H1 (cell line): ENCODE data around the gene SS18L1. TPM values are rescaled to one million over a fixed set of nuclear protein-coding genes. Genes with fewer than 3 reads are reported as not detected.

Experiments used
- BACH1 ChIP-seq: IDR thresholded peaks from 2 replicates; pipeline ENCODE4 v1.6.1; 2012; ENCODE audit warnings: low read length, improper control_type of control experiment
- BRCA1 ChIP-seq: IDR thresholded peaks from 2 replicates; pipeline ENCODE4 v1.6.1; 2012; ENCODE audit warnings: low read depth, low read length, improper control_type of control experiment
- CREB1 ChIP-seq: IDR thresholded peaks from 2 replicates; pipeline ENCODE4 v1.6.1; 2012; ENCODE audit warnings: inconsistent platforms
- SAP30 ChIP-seq: fragments of 300-600 bp; sonication (generic); IDR thresholded peaks from 2 replicates; pipeline ENCODE4 v1.7.1; 2012; ENCODE audit warnings: low read length, moderate library complexity, mild to moderate bottlenecking, inconsistent platforms; ENCODE audit not compliant: insufficient read depth, insufficient replicate concordance
- SIN3A ChIP-seq, 2 experiments: IDR thresholded peaks in 1 of 2; conservative IDR thresholded peaks in 1 of 2; 2 replicates each; pipeline ENCODE4 v1.6.1; 2011 to 2012; ENCODE audit warnings: low read length in 2 of 2, improper control_type of control experiment in 1 of 2, low read depth in 1 of 2, mild to moderate bottlenecking in 1 of 2
- SIX5 ChIP-seq: IDR thresholded peaks from 2 replicates; pipeline ENCODE4 v1.6.1; 2011; ENCODE audit warnings: mild to moderate bottlenecking, low read depth, low read length
- SRF ChIP-seq: IDR thresholded peaks from 2 replicates; pipeline ENCODE4 v1.6.1; 2011; ENCODE audit warnings: mild to moderate bottlenecking, low read depth, low read length, moderate library complexity
- TAF1 ChIP-seq: IDR thresholded peaks from 2 replicates; pipeline ENCODE4 v1.6.1; 2011; ENCODE audit warnings: mild to moderate bottlenecking, low read depth, low read length
- TAF7 ChIP-seq: optimal IDR thresholded peaks from 2 replicates; pipeline ENCODE3; 2011; ENCODE audit warnings: low read depth, mild to moderate bottlenecking, inconsistent platforms, low read length, moderate library complexity, borderline replicate concordance
- YY1 ChIP-seq: IDR thresholded peaks from 2 replicates; pipeline ENCODE4 v1.6.1; 2011; ENCODE audit warnings: low read depth, mild to moderate bottlenecking, low read length
- polyA plus RNA-seq, 7 experiments: library from polyadenylated mRNA; depleted of rRNA in 3 of 7; stranded (reverse) in 5 of 7; unstranded in 2 of 7; fragments of >200 nt in 5 of 7; fragments of 200-250 nt in 2 of 7; gene quantifications; 1 replicate in 5 of 7; 2 replicates in 1 of 7; 4 replicates in 1 of 7; pipeline versions ENCODE4 v1.2.1 to v1.2.3, GENCODE V29; 2011 to 2013; ENCODE audit warnings: missing spikeins in 2 of 7, mixed read lengths in 2 of 7
- total RNA-seq: library from RNA; stranded (reverse); fragmentation: NEBNext Ultra II Directional; extraction: Animal tissue kit (Norgen Biotek cat#: 25700); gene quantifications from 2 replicates; pipeline ENCODE4 v1.2.1, GENCODE V29; 2021
- TF ChIP-seq, protein P1 (sequence below): fragments of 300-600 bp; sonication (generic); IDR thresholded peaks from 2 replicates; pipeline ENCODE4 v1.7.1; 2012; ENCODE audit warnings: low read length, moderate library complexity, mild to moderate bottlenecking, inconsistent platforms; ENCODE audit not compliant: insufficient replicate concordance

SS18L1 gene
- total and polyA plus RNA-seq, 2 of the 8 experiments (the other 6 are each of a cell fraction or from before 2014, with no cell fraction given), result 28.4 to 29.7 TPM

DNA sequence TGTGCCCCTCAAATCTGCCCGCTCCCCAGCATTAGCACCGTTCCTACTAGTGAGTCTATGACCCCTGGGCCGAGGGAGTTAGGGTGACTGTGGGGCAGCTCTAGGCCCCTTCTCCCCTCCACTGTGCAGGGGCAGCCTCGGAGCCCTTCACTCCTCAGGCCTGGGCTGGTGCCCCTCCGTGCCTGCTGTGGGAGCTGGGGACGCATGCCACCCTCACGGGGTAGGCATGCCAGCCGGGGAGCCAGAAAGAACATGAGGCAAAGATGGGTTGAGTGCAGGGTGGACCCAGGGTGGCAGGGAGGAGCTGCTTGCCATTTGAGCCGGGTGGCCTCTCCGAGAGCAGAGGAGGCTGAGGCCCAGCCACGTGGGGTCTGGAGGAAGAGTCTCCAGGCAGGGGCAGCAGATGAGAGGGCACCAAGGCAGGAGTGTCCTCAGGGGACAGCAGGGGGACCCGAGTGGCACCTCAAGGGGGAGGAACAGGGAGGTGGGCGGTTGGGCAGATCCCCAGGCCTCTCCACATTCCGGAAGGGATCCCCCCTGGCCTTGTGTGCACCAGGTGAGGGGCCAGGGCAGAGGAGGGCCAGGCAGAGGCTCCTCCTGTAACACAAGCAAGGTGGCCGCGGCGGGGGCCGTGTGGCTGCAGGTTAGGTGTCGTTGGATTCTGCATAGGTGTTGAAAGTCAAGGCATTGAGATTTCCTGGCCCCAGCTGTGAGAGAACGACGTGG, 39.9 kb upstream of the SS18L1 start (continued):
- TF ChIP-seq, protein P1, sequence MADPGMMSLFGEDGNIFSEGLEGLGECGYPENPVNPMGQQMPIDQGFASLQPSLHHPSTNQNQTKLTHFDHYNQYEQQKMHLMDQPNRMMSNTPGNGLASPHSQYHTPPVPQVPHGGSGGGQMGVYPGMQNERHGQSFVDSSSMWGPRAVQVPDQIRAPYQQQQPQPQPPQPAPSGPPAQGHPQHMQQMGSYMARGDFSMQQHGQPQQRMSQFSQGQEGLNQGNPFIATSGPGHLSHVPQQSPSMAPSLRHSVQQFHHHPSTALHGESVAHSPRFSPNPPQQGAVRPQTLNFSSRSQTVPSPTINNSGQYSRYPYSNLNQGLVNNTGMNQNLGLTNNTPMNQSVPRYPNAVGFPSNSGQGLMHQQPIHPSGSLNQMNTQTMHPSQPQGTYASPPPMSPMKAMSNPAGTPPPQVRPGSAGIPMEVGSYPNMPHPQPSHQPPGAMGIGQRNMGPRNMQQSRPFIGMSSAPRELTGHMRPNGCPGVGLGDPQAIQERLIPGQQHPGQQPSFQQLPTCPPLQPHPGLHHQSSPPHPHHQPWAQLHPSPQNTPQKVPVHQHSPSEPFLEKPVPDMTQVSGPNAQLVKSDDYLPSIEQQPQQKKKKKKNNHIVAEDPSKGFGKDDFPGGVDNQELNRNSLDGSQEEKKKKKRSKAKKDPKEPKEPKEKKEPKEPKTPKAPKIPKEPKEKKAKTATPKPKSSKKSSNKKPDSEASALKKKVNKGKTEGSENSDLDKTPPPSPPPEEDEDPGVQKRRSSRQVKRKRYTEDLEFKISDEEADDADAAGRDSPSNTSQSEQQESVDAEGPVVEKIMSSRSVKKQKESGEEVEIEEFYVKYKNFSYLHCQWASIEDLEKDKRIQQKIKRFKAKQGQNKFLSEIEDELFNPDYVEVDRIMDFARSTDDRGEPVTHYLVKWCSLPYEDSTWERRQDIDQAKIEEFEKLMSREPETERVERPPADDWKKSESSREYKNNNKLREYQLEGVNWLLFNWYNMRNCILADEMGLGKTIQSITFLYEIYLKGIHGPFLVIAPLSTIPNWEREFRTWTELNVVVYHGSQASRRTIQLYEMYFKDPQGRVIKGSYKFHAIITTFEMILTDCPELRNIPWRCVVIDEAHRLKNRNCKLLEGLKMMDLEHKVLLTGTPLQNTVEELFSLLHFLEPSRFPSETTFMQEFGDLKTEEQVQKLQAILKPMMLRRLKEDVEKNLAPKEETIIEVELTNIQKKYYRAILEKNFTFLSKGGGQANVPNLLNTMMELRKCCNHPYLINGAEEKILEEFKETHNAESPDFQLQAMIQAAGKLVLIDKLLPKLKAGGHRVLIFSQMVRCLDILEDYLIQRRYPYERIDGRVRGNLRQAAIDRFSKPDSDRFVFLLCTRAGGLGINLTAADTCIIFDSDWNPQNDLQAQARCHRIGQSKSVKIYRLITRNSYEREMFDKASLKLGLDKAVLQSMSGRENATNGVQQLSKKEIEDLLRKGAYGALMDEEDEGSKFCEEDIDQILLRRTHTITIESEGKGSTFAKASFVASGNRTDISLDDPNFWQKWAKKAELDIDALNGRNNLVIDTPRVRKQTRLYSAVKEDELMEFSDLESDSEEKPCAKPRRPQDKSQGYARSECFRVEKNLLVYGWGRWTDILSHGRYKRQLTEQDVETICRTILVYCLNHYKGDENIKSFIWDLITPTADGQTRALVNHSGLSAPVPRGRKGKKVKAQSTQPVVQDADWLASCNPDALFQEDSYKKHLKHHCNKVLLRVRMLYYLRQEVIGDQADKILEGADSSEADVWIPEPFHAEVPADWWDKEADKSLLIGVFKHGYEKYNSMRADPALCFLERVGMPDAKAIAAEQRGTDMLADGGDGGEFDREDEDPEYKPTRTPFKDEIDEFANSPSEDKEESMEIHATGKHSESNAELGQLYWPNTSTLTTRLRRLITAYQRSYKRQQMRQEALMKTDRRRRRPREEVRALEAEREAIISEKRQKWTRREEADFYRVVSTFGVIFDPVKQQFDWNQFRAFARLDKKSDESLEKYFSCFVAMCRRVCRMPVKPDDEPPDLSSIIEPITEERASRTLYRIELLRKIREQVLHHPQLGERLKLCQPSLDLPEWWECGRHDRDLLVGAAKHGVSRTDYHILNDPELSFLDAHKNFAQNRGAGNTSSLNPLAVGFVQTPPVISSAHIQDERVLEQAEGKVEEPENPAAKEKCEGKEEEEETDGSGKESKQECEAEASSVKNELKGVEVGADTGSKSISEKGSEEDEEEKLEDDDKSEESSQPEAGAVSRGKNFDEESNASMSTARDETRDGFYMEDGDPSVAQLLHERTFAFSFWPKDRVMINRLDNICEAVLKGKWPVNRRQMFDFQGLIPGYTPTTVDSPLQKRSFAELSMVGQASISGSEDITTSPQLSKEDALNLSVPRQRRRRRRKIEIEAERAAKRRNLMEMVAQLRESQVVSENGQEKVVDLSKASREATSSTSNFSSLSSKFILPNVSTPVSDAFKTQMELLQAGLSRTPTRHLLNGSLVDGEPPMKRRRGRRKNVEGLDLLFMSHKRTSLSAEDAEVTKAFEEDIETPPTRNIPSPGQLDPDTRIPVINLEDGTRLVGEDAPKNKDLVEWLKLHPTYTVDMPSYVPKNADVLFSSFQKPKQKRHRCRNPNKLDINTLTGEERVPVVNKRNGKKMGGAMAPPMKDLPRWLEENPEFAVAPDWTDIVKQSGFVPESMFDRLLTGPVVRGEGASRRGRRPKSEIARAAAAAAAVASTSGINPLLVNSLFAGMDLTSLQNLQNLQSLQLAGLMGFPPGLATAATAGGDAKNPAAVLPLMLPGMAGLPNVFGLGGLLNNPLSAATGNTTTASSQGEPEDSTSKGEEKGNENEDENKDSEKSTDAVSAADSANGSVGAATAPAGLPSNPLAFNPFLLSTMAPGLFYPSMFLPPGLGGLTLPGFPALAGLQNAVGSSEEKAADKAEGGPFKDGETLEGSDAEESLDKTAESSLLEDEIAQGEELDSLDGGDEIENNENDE, result no peak
- TF ChIP-seq YY1, result no peak
- no peak for TF ChIP-seq TAF1
- no peak for TF ChIP-seq BACH1
- no peak for TF ChIP-seq SIX5
- TF ChIP-seq CREB1, result no peak
- TF ChIP-seq SRF, result no peak
- no peak for TF ChIP-seq TAF7
- TF ChIP-seq SAP30, result no peak
- TF ChIP-seq BRCA1, result no peak
- no peak for TF ChIP-seq SIN3A (conservative IDR thresholded peaks at IDR 0.05 in 1 of 2, IDR thresholded peaks at IDR 0.05 in 1 of 2; ENCODE audit: low read depth in 1 of 2, low read length in 2 of 2)
